GM12891 (cell line): ENCODE data around the gene EXO1. TPM values are rescaled to one million over a fixed set of nuclear protein-coding genes. Genes with fewer than 3 reads are reported as not detected.
"Not testable (repeated sequence)": the region's sequence is repeated elsewhere in the genome, so short reads cannot be mapped to it uniquely, and the experiment has no call there.

Experiments used
- DNase-seq: peaks from one replicate; pipeline ENCODE4 v3.0.0; 2011; ENCODE audit warnings: low spot score; ENCODE audit not compliant: insufficient read length
- FAIRE-seq: peaks from 2 replicates; lab custom pipeline; 2011; peaks lifted over from hg19 to GRCh38; lab: Jason Lieb, UNC
- PAX5 ChIP-seq: IDR thresholded peaks from 2 replicates; pipeline ENCODE4 v1.6.1; 2011; ENCODE audit warnings: low read length, moderate library complexity, mild to moderate bottlenecking; ENCODE audit not compliant: insufficient read depth, severe bottlenecking
- POLR2A ChIP-seq: IDR thresholded peaks from 2 replicates; pipeline ENCODE4 v1.6.1; 2011; ENCODE audit warnings: low read depth, low read length, control low read depth
- POLR2AphosphoS5 ChIP-seq: IDR thresholded peaks from 2 replicates; pipeline ENCODE4 v1.6.1; 2011; ENCODE audit warnings: low read depth, low read length, control low read depth
- POU2F2 ChIP-seq: IDR thresholded peaks from 2 replicates; pipeline ENCODE4 v1.6.1; 2011; ENCODE audit warnings: low read depth, mild to moderate bottlenecking, control low read depth, low read length, moderate library complexity
- SPI1 ChIP-seq: IDR thresholded peaks from 2 replicates; pipeline ENCODE4 v1.6.1; 2011; ENCODE audit warnings: low read depth, low read length, control low read depth
- TAF1 ChIP-seq: IDR thresholded peaks from 2 replicates; pipeline ENCODE4 v1.6.1; 2011; ENCODE audit warnings: low read depth, low read length, control low read depth
- polyA plus RNA-seq: library from polyadenylated mRNA; unstranded; fragments of >200 nt; gene quantifications from one replicate; pipeline ENCODE4 v1.2.1, GENCODE V29; 2012; ENCODE audit warnings: low read depth, missing spikeins, inconsistent platforms; ENCODE audit not compliant: missing spikeins

EXO1 gene
- polyA plus RNA-seq, result 13.8 TPM

GRCh38 chr1:241847796-241848685, at the start of gene EXO1:
EXO1 (plus strand) TSS chr1:241848204; CDS start chr1:241850426, 2,222 bp downstream.
- FAIRE-seq, result peak; percentile 98
- TF ChIP-seq PAX5 (no peak), POU2F2 (0 out of 2 replicates have a peak, but pooled peaks have one; percentile 8), POLR2AphosphoS5 (peak; percentile 75), SPI1 (no peak), POLR2A (peak; percentile 82), TAF1 (peak; percentile 51)
- DNase-seq, result peak; percentile 81

GRCh38 chr1:241799416-241799815, 48.6 kb upstream of the EXO1 start:
- DNase-seq (no peak), FAIRE-seq (no peak)
- TF ChIP-seq POLR2A, result no peak
- no peak for TF ChIP-seq SPI1
- TF ChIP-seq TAF1, result no peak
- TF ChIP-seq POLR2AphosphoS5, result no peak
- TF ChIP-seq POU2F2, result no peak
- no peak for TF ChIP-seq PAX5

GRCh38 chr1:241800640-241801039, 47.4 kb upstream of the EXO1 start:
- DNase-seq, result no peak
- TF ChIP-seq PAX5 (no peak), POU2F2 (no peak), SPI1 (no peak), TAF1 (no peak), POLR2AphosphoS5 (no peak), POLR2A (no peak)
- FAIRE-seq, result no peak

- TF ChIP-seq PAX5, result no peak
- no peak for TF ChIP-seq POU2F2
- DNase-seq (no peak), FAIRE-seq (peak; percentile 28)
Observed at GRCh38 chr1:241802863-241803262, 45.1 kb upstream of the EXO1 start.

GRCh38 chr1:241804706-241805105, 43.3 kb upstream of the EXO1 start:
- DNase-seq, FAIRE-seq: not testable (repeated sequence)

GRCh38 chr1:241808265-241808664, 39.7 kb upstream of the EXO1 start:
- DNase-seq (no peak), FAIRE-seq (no peak)
- no peak for TF ChIP-seq TAF1
- no peak for TF ChIP-seq PAX5
- TF ChIP-seq POLR2AphosphoS5, result no peak
- no peak for TF ChIP-seq POLR2A
- no peak for TF ChIP-seq POU2F2
- TF ChIP-seq SPI1, result no peak

- DNase-seq (no peak), FAIRE-seq (no peak)
- TF ChIP-seq POLR2AphosphoS5, result no peak
- no peak for TF ChIP-seq POLR2A
- TF ChIP-seq TAF1, result no peak
- peak; percentile 16; the same call in 1 of the 2 replicates for TF ChIP-seq SPI1
Observed at GRCh38 chr1:241810769-241811405, 37.1 kb upstream of the EXO1 start.

GRCh38 chr1:241813768-241814320, 34.2 kb upstream of the EXO1 start:
- DNase-seq, result no peak
- no peak for FAIRE-seq
- TF ChIP-seq TAF1 (no peak), PAX5 (no peak), SPI1 (no peak), POLR2A (no peak), POU2F2 (no peak), POLR2AphosphoS5 (no peak)

GRCh38 chr1:241816008-241816407, 32.0 kb upstream of the EXO1 start:
- FAIRE-seq (no peak), DNase-seq (no peak)
- TF ChIP-seq POU2F2 (no peak), SPI1 (no peak), POLR2A (no peak), POLR2AphosphoS5 (no peak), TAF1 (no peak), PAX5 (no peak)

- TF ChIP-seq PAX5, result no peak
- TF ChIP-seq POLR2A, result no peak
- no peak for TF ChIP-seq TAF1
- no peak for TF ChIP-seq POU2F2
- TF ChIP-seq SPI1, result no peak
- no peak for TF ChIP-seq POLR2AphosphoS5
- DNase-seq (no peak), FAIRE-seq (no peak)
Observed at GRCh38 chr1:241817331-241817792, 30.6 kb upstream of the EXO1 start.
